Esophagus squamous epithelium (tissue), 4 donors: ENCODE measurements around the gene GLIS1.

Experiments
- POLR2A ChIP-seq, 4 donors: fragments of 450-650 bp; IDR thresholded peaks; one replicate each; pipeline ENCODE4 v1.6.1; 2017; ENCODE audit warnings: antibody characterized with exemption in 4 of 4, mild to moderate bottlenecking in 4 of 4, moderate library complexity in 3 of 4
- TF ChIP-seq, protein P1 (sequence below), 6 experiments: fragments of 450-650 bp in 4 of 6; fragments of 200-600 bp in 2 of 6; sonication (generic) in 2 of 6; IDR thresholded peaks; one replicate each; pipeline ENCODE4 v1.5.1; 2016 to 2019; ENCODE audit warnings: antibody characterized with exemption in 6 of 6, mild to moderate bottlenecking in 4 of 6, moderate library complexity in 4 of 6

- TF ChIP-seq, protein P1, sequence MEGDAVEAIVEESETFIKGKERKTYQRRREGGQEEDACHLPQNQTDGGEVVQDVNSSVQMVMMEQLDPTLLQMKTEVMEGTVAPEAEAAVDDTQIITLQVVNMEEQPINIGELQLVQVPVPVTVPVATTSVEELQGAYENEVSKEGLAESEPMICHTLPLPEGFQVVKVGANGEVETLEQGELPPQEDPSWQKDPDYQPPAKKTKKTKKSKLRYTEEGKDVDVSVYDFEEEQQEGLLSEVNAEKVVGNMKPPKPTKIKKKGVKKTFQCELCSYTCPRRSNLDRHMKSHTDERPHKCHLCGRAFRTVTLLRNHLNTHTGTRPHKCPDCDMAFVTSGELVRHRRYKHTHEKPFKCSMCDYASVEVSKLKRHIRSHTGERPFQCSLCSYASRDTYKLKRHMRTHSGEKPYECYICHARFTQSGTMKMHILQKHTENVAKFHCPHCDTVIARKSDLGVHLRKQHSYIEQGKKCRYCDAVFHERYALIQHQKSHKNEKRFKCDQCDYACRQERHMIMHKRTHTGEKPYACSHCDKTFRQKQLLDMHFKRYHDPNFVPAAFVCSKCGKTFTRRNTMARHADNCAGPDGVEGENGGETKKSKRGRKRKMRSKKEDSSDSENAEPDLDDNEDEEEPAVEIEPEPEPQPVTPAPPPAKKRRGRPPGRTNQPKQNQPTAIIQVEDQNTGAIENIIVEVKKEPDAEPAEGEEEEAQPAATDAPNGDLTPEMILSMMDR (IDR thresholded peaks at IDR 0.05), result no peak
- no peak for TF ChIP-seq POLR2A (IDR thresholded peaks at IDR 0.05)
These were observed 1.7 kb upstream of the GLIS1 start for GRCh38 chr1:53740621-53741105.
